Coronary artery (tissue), 2 donors: ENCODE measurements around the gene GPR119.
"Not testable (repeated sequence)": the region's sequence is repeated elsewhere in the genome, so short reads cannot be mapped to it uniquely, and the experiment has no call there.

Experiments used
- DNase-seq: peaks from one replicate; pipeline ENCODE4 v3.0.0-alpha.2; 2017; ENCODE audit warnings: low spot score
- H3K27ac ChIP-seq, 2 donors: fragments of 200-600 bp; sonication (generic); one replicate each; pipeline ENCODE4 v1.5.1; 2016 to 2019
- H3K4me3 ChIP-seq: fragments of 200-600 bp; sonication (generic); 2 replicates; pipeline ENCODE4 v1.5.1; 2016; ENCODE audit warnings: mild to moderate bottlenecking, moderate library complexity
- TF ChIP-seq, protein P1 (sequence below): fragments of 200-600 bp; sonication (generic); IDR thresholded peaks from one replicate; pipeline ENCODE4 v1.5.1; 2019; ENCODE audit warnings: antibody characterized with exemption

Gene GPR119

DNA sequence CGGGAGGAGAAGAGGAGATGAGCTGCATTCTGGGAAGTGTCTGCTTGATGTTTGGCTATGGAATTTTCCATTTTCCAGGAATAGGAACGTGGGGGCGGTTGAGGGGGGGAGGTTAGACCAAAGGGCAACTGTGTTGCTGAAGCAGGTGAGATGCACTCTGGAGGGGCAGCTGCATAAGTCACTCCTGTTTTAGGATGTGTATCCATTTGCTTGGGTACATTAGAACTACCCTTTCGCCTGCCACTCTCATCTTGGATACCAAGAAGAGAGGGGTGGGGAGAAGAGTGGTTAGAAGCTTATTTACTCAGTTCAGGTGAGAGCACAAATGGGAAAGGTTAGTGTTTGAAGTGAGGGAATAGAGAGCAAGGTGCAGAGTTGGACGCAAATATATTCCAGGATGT, 934 bp upstream of the GPR119 start:
- Histone ChIP-seq H3K27ac (no peak overlapping the region), H3K4me3 (no peak overlapping the region)
- no peak for DNase-seq
- TF ChIP-seq, protein P1, sequence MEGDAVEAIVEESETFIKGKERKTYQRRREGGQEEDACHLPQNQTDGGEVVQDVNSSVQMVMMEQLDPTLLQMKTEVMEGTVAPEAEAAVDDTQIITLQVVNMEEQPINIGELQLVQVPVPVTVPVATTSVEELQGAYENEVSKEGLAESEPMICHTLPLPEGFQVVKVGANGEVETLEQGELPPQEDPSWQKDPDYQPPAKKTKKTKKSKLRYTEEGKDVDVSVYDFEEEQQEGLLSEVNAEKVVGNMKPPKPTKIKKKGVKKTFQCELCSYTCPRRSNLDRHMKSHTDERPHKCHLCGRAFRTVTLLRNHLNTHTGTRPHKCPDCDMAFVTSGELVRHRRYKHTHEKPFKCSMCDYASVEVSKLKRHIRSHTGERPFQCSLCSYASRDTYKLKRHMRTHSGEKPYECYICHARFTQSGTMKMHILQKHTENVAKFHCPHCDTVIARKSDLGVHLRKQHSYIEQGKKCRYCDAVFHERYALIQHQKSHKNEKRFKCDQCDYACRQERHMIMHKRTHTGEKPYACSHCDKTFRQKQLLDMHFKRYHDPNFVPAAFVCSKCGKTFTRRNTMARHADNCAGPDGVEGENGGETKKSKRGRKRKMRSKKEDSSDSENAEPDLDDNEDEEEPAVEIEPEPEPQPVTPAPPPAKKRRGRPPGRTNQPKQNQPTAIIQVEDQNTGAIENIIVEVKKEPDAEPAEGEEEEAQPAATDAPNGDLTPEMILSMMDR: no peak

DNA sequence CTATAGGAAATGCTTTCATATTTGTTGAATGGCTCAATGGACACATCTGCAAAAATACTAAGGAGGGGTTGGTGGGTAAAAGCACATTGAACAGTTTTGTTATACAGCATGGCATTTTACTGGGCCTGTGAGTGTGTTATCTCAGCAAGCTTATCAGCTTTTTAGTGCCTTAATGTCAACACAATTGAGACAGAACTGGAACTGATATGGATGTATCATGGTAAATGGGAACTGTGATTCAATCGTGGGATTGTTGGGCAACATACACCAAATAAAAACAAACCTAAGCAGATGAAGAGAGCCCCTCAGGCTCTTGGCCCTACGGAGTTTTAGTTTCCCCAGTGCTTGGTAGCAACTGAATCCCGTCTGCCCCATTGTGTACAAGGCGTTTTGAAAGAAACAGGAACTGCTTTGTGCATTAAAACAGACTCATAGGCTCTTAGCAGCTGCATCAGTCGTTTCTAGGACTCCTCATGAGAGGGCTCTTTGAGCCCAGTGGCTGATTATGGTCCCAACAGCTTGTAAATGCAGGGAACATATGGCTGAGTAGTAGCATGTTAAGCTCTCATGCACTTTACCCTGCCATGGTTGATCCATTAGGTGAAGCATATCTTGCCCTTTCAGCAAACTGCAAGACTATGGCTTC, 7.3 kb downstream of the GPR119 start:
- Histone ChIP-seq H3K4me3 (no peak overlapping the region), H3K27ac (no peak overlapping the region)
- DNase-seq: no peak
- TF ChIP-seq, protein P1: no peak

DNA sequence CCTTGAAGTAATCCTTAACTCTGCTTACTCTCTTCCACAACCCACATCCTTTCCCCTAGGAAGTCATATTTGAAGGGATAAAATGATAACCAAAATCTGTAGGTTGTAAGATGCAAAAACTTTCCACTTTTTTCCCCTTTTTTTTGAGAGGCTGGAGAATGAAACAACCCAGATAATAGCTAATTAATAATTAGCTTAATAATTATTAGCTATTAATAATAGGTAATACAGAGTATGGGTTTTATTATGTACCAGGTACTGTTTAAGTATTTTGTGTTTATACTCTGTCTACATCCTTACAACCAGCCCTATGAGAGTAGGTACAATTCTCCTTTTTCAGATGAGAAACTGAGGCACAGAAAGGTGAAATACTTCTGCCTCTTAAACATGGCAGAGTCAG, 9.4 kb downstream of the GPR119 start:
- TF ChIP-seq, protein P1: no peak
- no peak for DNase-seq
- H3K4me3 ChIP-seq: no peak overlapping the region
- H3K27ac ChIP-seq: no peak overlapping the region

DNA sequence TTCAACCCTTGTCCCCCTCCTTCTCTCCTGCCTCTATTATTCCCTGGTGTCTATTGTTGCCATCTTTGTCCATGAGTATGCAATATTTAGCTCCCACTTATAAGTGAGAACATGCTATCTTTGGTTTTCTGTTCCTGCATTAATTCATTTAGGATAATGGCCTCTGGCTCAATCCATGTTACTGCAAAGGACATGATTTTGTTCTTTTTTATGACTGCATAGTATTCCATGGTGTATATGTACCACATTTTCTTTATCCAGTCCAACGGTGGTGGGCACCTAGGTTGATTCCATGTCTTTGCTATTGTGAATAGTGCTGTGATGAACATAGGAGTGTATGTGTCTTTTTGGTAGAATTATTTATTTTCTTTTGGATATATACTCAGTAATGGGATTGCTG, 33.4 kb downstream of the GPR119 start:
- DNase-seq, H3K27ac ChIP-seq, H3K4me3 ChIP-seq: not testable (repeated sequence)

DNA sequence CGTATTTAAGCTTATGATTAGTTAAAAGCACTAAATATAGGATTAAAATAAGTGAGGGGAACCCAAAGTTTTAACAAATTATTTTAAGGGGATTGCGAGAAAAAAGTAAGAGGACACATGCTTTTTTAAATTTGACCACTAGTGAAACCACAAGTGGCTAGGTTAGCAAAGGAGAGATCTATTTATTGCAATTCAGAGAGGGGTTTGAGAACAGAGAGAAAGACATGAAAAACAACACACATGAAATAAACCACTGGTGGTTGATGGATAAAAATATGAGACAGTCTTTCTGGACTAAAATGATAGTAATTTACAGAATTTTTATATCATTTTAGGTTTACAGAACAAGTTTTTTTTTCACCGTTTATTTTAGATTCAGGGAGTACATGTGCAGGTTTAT, 33.9 kb downstream of the GPR119 start:
- H3K27ac ChIP-seq: no peak overlapping the region
- TF ChIP-seq, protein P1: no peak
- no peak overlapping the region for H3K4me3 ChIP-seq
- DNase-seq: no peak

DNA sequence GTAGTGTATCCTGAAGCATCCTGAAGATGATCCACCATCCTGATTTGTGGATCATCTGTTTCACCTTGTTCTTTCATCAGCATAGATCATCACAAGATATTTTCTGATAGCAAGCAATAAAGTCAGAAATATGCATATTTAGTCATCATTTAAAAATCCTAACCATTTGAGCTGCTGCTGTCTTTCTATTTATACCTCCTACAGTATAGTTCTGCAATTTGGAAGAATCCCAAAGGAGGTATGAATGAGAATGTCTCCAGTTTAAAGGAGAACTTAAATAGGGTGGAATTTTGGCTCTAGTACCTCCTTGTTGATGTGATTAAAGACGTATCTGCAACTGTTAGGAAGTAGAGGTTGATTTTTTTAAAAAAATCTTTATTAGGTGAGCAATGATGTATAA, 38.2 kb downstream of the GPR119 start:
- DNase-seq: no peak

DNA sequence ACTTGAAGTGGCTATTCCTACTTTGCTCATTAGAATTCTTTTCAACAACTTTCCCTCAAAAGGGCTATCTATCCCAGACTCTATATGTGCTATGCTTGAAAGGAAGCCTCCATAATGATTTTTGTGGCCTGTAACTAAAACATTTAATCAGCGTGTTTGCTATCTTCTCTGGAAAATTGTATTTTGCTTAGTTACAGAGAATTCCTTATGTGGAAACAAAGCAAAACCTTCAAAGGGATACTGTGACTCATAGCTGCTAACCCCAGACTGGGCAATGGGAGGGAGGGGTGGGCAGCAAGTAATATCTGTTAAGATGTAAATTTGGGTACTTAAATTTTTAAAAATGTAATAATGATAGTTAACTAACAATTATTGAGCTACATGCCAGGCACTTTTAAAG, 42.1 kb downstream of the GPR119 start:
- no peak for DNase-seq
- TF ChIP-seq, protein P1: no peak
- Histone ChIP-seq H3K4me3 (no peak overlapping the region), H3K27ac (no peak overlapping the region)

More for the DNA sequence above, 38.2 kb downstream of the GPR119 start:
- TF ChIP-seq, protein P1: no peak
- Histone ChIP-seq H3K27ac (no peak overlapping the region), H3K4me3 (no peak overlapping the region)

DNA sequence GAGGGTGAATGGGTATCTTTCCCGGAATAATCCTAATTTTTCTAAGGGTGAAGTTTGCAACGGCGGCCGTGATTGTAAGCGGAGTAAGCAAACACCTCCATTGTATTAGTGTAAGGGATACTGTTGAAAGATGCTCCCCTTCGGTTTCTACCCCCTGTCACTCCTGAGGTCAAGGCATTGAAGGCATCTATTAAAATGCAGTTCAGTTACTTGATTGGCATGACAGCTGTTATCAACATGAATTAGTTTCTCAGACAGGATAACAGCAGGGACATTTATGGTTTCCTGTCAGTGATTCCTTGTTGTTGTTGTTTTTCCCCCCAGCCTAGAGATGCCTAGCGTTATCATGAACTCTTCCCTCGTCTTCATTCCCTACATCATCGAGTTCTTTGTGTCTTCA, 45.2 kb downstream of the GPR119 start:
- TF ChIP-seq, protein P1: no peak
- DNase-seq: no peak
- peak overlapping the region; percentile 73 for H3K4me3 ChIP-seq
- H3K27ac ChIP-seq: no peak overlapping the region
